Breast epithelium (tissue), 3 donors: Measurements from ENCODE around the gene COPZ2.

Experiments
- CTCF ChIP-seq, 3 donors: fragments of 450-650 bp; IDR thresholded peaks; one replicate each; pipeline ENCODE4 v1.5.1; 2016 to 2017; ENCODE audit warnings: antibody characterized with exemption in 3 of 3, mild to moderate bottlenecking in 3 of 3, moderate library complexity in 3 of 3
- POLR2A ChIP-seq: fragments of 450-650 bp; IDR thresholded peaks from one replicate; pipeline ENCODE4 v1.6.1; 2016; ENCODE audit warnings: antibody characterized with exemption, mild to moderate bottlenecking, moderate library complexity

GRCh38 chr17:48016112-48016511, 21.5 kb downstream of the COPZ2 start:
- TF ChIP-seq POLR2A (no peak), CTCF (IDR thresholded peaks at IDR 0.05) (no peak)
